Activated CD8-positive, alpha-beta T cell treated with anti-CD3 and anti-CD28 coated beads, Interleukin-2, amount 10 ng/mL, durations not matched to agents 7 days and 5 days (primary cell): Measurements from ENCODE around the gene CDC40. TPM values are rescaled to one million over a fixed set of nuclear protein-coding genes. Genes with fewer than 3 reads are reported as not detected.

Experiments
- total RNA-seq, 2 experiments: library from RNA; stranded (reverse); gene quantifications; one replicate each; pipeline ENCODE4 v1.2.3, GENCODE V29; 2021

The CDC40 gene
- total RNA-seq, 2 experiments from 2014 or later = 25.9 to 27.0 TPM

Other genes with a start within 250 kb of the CDC40 start
- not detected for gene GPR6, start 202.1 kb upstream of the CDC40 start, total RNA-seq
- gene WASF1, start 757 bp upstream of the CDC40 start, total RNA-seq = under 1 TPM; 0.50 to 0.76 TPM
- gene METTL24, start 177.9 kb downstream of the CDC40 start, total RNA-seq = not detected
- not detected for gene DDO, start 235.1 kb downstream of the CDC40 start, total RNA-seq